Activated naive CD4-positive, alpha-beta T cell treated with anti-CD3 and anti-CD28 coated beads, Interleukin-2, amount 50 U/mL, for 72 hours (primary cell): ENCODE data around the gene GIT1. TPM values are rescaled to one million over a fixed set of nuclear protein-coding genes. Genes with fewer than 3 reads are reported as not detected.

Experiments used
- ATAC-seq, 2 donors: fragments of 150-1000 bp; cut with Tn5 transposase; 2 replicates each; pipeline ENCODE4 v1.10.0; 2021; ENCODE audit warnings: mild to moderate bottlenecking in 2 of 2, moderate library complexity in 2 of 2
- DNase-seq, 2 donors: peaks; one replicate each; pipeline ENCODE4 v3.0.0; 2021 to 2022; ENCODE audit warnings: low spot score in 2 of 2
- H3K27ac Mint-ChIP-seq, 2 donors: one replicate each; pipeline ENCODE4 v1.8.0; 2022; ENCODE audit warnings: mild to moderate bottlenecking in 2 of 2, mixed read lengths in 2 of 2
- H3K36me3 Mint-ChIP-seq, 2 donors: one replicate each; pipeline ENCODE4 v1.8.0; 2022; ENCODE audit warnings: mixed read lengths in 2 of 2
- H3K9me3 Mint-ChIP-seq, 2 donors: one replicate each; pipeline ENCODE4 v1.8.0; 2022; ENCODE audit warnings: mixed read lengths in 2 of 2
- total RNA-seq, 2 donors: library from RNA; stranded (reverse); gene quantifications; one replicate each; pipeline ENCODE4 v1.2.3, GENCODE V29; 2022

The GIT1 gene
- total RNA-seq, 2 donors from 2014 or later = 49.8 to 67.8 TPM

- no peaks in the 10 kb centered on the region for H3K9me3 Mint-ChIP-seq
- DNase-seq (peak in 1 of 2 donors; percentile 45), ATAC-seq (no peak)
- peak overlapping the region in 1 of 2 donors; percentile 55 for H3K27ac Mint-ChIP-seq
- peaks cover 15 to 26% of the 10 kb centered on the region in 2 donors for H3K36me3 Mint-ChIP-seq
These were observed 11.8 kb downstream of the GIT1 start for GRCh38 chr17:29577385-29578211.

GRCh38 chr17:29577001-29577370, 12.5 kb downstream of the GIT1 start:
- peak in 1 of 2 donors; percentile 52 for DNase-seq
- Mint-ChIP-seq H3K36me3 (peaks cover 15 to 21% of the 10 kb centered on the region in 2 donors), H3K27ac (no peak overlapping the region), H3K9me3 (no peaks in the 10 kb centered on the region)
- no peak for ATAC-seq

DNA sequence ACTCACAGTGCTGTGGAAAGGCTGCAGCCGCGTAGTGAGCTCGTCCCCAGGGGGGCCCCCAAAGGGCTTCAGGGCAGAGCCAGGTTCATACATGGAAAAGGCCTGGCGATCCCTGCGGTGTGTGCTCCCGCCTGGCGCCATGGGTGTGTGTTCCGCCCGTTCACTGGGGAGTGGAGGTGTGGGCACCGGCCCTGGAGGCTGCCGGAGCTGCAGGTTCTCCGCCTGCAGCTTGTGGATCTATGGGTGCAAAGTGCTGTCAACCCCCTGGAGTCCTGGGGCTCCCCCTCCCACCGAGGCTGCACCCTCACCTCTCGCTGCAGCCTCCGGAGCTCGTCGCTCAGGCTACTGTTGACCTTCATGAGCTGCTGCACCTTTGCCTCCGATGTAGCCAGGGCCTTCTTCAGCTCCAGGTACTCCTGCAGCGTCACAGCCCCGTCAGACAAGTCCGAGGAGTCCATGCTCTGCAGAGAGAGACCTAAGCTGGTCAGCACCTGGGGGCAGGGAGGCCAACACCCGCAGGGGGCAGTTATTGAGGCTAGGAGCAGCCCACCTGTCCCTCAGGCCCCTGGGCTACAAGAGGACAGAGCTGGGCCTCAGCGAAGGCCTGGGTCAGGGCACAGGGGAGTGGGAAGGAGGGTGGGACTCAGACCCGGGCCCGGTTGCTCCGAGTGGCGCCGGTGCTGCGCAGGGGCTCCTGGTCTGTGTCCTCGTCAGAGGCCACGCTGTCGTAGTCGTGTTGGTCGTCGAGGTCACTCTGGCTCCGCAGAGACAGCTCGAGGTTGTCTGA, 13.0 kb downstream of the GIT1 start:
- H3K27ac Mint-ChIP-seq = no peak overlapping the region
- peaks cover 15 to 21% of the 10 kb centered on the region in 2 donors for H3K36me3 Mint-ChIP-seq
- no peaks in the 10 kb centered on the region for H3K9me3 Mint-ChIP-seq
- ATAC-seq (no peak), DNase-seq (peak in 1 of 2 donors; percentile 52)

- Mint-ChIP-seq H3K27ac (peak overlapping the region in 1 of 2 donors; percentile 65), H3K36me3 (peaks cover 9 to 17% of the 10 kb centered on the region in 2 donors), H3K9me3 (no peaks in the 10 kb centered on the region)
- no peak for ATAC-seq
- no peak for DNase-seq
These were observed 13.8 kb downstream of the GIT1 start for GRCh38 chr17:29575511-29576213.

DNA sequence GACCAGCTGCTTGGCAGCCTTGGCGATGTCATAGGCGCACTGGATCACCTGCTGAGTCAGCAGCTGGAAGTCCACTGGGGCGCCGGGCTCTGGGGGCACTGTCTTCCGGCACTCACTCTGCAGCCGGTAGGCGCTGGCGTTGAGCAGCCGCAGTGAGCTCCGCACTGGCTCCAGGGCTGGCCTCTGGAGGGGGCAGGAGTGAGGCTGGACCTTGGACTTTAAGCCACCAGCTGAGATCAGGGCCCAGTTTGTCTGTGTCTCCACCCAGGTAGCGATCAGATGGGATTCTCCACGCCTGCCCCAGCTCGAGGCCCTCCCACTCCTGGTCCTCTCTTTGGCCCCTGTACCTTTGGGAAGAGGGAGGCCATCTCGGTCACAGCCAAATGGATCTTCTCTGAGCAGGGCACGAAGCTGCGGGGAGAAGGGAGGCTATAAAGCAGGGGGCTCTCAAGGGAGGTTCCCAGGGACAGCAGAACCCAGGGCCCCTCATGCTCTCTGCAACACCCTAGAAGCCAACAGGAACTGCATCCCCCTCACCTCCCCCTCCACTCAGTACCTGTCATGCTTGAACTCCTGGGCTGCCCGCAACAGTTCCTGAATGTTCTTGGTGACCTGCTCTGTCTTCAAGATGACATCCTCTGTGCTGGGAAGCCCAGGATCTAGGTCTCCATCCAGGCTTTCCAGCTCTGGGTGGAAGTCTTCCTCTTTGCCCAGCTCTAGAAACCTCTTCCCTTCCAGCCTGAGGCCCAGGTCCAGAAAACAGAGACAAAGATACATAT, 14.5 kb downstream of the GIT1 start:
- DNase-seq = no peak
- H3K27ac Mint-ChIP-seq = peak overlapping the region; percentile 61 to 65
- H3K36me3 Mint-ChIP-seq = peaks cover 2 to 12% of the 10 kb centered on the region in 2 donors
- H3K9me3 Mint-ChIP-seq = no peaks in the 10 kb centered on the region
- no peak for ATAC-seq

DNA sequence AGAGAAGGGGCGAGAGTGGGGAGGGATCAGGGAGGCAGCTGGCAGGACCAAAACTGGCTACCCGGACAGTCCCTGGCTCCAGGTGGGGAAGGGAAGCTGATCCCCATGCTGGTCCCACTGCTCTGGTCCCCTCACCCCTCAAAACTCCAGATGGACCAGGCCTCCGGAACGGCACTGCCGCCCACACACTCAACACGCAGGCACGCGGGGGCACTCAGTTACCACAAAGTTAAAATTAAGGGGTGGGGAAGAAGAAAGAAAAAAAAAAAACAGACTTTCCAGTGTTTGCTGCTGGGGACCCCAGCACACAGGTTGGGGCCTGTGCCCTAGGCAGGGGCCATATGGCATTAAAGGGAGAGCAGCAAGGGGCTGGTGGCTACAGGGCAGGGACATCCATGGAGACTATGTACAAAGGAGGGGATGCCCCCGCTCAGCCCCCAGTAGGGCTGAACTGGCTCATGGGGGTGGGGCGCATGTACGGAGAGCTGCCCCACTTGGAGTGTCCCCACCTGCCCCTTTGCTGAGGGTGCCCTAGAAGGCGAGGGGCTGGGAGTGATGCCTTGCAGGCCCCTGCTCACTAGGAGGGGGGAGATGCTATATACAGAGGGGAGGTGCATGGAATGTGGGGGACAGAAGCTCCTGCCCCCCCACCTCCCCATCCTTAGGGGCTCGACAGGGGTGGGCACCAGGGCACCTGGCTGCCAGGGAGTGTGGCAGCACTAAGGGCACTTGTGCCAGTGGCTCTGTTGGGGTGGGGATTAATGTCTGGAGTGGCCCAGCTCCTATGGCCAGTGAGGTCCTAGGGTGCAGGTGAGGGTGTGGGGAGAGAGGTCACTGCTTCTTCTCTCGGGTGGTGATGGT, 15.3 kb downstream of the GIT1 start:
- H3K9me3 Mint-ChIP-seq = no peaks in the 10 kb centered on the region
- peak overlapping the region; percentile 65 to 72 for H3K27ac Mint-ChIP-seq
- ATAC-seq (no peak), DNase-seq (no peak)
- H3K36me3 Mint-ChIP-seq = peaks cover 0 to 10% of the 10 kb centered on the region in 2 donors

GRCh38 chr17:29573558-29573869, 15.9 kb downstream of the GIT1 start:
- Mint-ChIP-seq H3K36me3 (peaks cover 0 to 10% of the 10 kb centered on the region in 2 donors), H3K27ac (peak overlapping the region; percentile 65 to 72), H3K9me3 (no peaks in the 10 kb centered on the region)
- no peak for DNase-seq
- ATAC-seq = no peak

GRCh38 chr17:29572691-29573557, 16.5 kb downstream of the GIT1 start:
- peaks cover 0 to 10% of the 10 kb centered on the region in 2 donors for H3K36me3 Mint-ChIP-seq
- H3K9me3 Mint-ChIP-seq = no peaks in the 10 kb centered on the region
- H3K27ac Mint-ChIP-seq = peak overlapping the region; percentile 55 to 72
- DNase-seq = peak; percentile 59 to 68
- peak in 1 of 2 donors; percentile 24 for ATAC-seq

GRCh38 chr17:29571883-29572681, 17.4 kb downstream of the GIT1 start:
- no peak for ATAC-seq
- H3K27ac Mint-ChIP-seq = no peak overlapping the region
- H3K36me3 Mint-ChIP-seq = peaks cover 0 to 10% of the 10 kb centered on the region in 2 donors
- no peak for DNase-seq
- no peaks in the 10 kb centered on the region for H3K9me3 Mint-ChIP-seq

DNA sequence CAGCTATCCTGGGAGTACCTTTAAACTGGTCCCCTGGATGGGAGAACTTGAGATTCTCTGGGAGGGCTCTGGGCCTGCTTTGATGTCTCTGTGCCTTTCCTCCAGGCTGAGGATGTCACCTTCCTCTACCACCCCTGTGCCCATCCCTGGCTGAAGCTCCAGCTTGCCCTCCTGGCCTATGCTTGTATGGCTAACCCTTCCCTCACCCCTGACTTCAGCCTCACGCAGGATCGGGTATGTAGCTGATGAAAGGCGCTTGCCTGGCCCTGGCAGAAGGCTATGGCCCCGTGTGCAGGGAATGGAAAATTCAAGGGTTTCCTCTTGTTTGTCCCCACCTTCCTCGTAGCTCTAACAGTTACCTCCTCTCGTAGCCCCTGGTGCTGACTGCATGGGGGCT, 18.0 kb downstream of the GIT1 start:
- Mint-ChIP-seq H3K9me3 (no peaks in the 10 kb centered on the region), H3K36me3 (peaks cover 0 to 10% of the 10 kb centered on the region in 2 donors), H3K27ac (no peak overlapping the region)
- ATAC-seq (no peak), DNase-seq (no peak)

GRCh38 chr17:29570521-29570920, 18.9 kb downstream of the GIT1 start:
- peaks cover 5 to 15% of the 10 kb centered on the region in 2 donors for H3K36me3 Mint-ChIP-seq
- DNase-seq (no peak), ATAC-seq (no peak)
- H3K9me3 Mint-ChIP-seq = no peaks in the 10 kb centered on the region
- H3K27ac Mint-ChIP-seq = no peak overlapping the region

- no peak for ATAC-seq
- Mint-ChIP-seq H3K36me3 (peaks cover 5 to 15% of the 10 kb centered on the region in 2 donors), H3K9me3 (no peaks in the 10 kb centered on the region), H3K27ac (peak overlapping the region; percentile 78 to 88)
- DNase-seq = no peak
These were observed 20.1 kb downstream of the GIT1 start for GRCh38 chr17:29569245-29569950.
